Osteoblast (primary cell): ENCODE data around the gene RNF26. TPM values are rescaled to one million over a fixed set of nuclear protein-coding genes. Genes with fewer than 3 reads are reported as not detected.

Experiments used
- DNase-seq: peaks from one replicate; pipeline ENCODE4 v3.0.0; 2011; ENCODE audit warnings: low spot score, mixed read lengths; ENCODE audit not compliant: insufficient read length; ENCODE audit errors: missing footprints
- H2AFZ ChIP-seq: 2 replicates; pipeline ENCODE4 v1.6.0; 2011; ENCODE audit warnings: mild to moderate bottlenecking, low read length
- H3K27ac ChIP-seq: 2 replicates; pipeline ENCODE4 v1.5.1; 2011; ENCODE audit warnings: mild to moderate bottlenecking, low read depth, low read length, moderate library complexity
- H3K27me3 ChIP-seq: 2 replicates; pipeline ENCODE4 v1.6.0; 2012; ENCODE audit warnings: mild to moderate bottlenecking, control low read depth, inconsistent platforms, low read length, moderate library complexity; ENCODE audit not compliant: insufficient read depth
- H3K36me3 ChIP-seq: 2 replicates; pipeline ENCODE4 v1.5.1; 2011; ENCODE audit warnings: mild to moderate bottlenecking, low read length, control low read depth, moderate library complexity; ENCODE audit not compliant: insufficient read depth
- H3K4me1 ChIP-seq: 2 replicates; pipeline ENCODE4 v1.5.1; 2011; ENCODE audit warnings: mild to moderate bottlenecking, low read length, control low read depth, moderate library complexity; ENCODE audit not compliant: insufficient read depth
- H3K4me2 ChIP-seq: 2 replicates; pipeline ENCODE4 v1.6.0; 2011; ENCODE audit warnings: mild to moderate bottlenecking, low read length; ENCODE audit not compliant: insufficient read depth
- H3K4me3 ChIP-seq: fragments of 200-600 bp; sonication (generic); 3 replicates; pipeline ENCODE4 v1.5.1; 2012; ENCODE audit warnings: mild to moderate bottlenecking, low read length, inconsistent platforms; ENCODE audit not compliant: insufficient read depth
- H3K79me2 ChIP-seq: 2 replicates; pipeline ENCODE4 v1.6.0; 2012; ENCODE audit warnings: mild to moderate bottlenecking, low read length, control low read depth, inconsistent platforms; ENCODE audit not compliant: insufficient read depth
- H3K9me3 ChIP-seq: 2 replicates; pipeline ENCODE4 v1.5.1; 2011; ENCODE audit warnings: low read depth, low read length, control low read depth
- H4K20me1 ChIP-seq: 2 replicates; pipeline ENCODE4 v1.6.0; 2012; ENCODE audit warnings: mild to moderate bottlenecking, low read length, control low read depth; ENCODE audit not compliant: insufficient read depth
- total RNA-seq: library from RNA; depleted of rRNA; stranded (reverse); fragments of >200 nt; gene quantifications from 2 replicates; pipeline ENCODE4 v1.2.3, GENCODE V29; 2012
- TF ChIP-seq, protein P1 (sequence below): IDR thresholded peaks from 2 replicates; pipeline ENCODE4 v1.5.1; 2011; ENCODE audit warnings: mild to moderate bottlenecking, low read depth, low read length, moderate library complexity; ENCODE audit errors: extremely low read depth

The RNF26 gene
- total RNA-seq = 4.0 and 5.0 TPM in 2 replicates

DNA sequence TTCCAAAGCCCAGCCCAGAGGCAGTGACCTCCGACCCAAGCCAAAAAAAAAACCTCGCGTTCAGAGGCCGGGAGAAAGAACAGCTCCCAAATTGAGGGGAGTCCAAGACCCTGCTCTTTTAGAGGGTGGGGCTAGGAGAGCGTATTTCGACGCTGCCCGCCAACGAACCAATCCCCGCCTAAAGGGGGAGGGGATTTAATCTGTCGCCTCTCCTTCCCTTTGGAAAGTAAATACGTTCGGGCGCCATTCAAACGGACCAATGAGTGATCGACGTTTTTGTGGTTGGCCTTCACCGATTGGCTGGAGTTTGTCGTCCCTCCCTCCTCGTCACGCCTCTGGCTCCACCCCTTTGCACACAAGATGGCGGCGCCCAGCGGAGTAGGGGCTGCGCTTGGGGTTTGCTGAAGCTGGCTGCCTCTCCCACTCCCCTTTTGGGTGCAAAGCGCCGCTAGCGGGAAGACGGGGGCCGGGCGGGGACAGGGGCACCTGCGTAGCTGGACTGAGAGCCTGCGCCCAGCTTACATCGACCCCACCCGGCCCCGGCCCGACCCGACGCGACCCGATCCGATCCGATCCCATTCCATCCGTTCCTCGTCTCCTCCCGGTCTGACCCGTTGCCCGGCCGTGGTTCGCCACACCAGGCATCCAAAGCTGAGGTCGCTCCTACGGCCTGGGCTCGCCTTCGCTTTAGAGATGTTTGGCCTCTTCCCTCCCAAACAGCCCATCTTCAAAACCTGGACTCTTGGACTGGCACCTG, at the start of gene RNF26:
Gene RNF26 (plus strand): TSS at position 354 of the 757 bp plus-strand sequence. CDS start 596 bp downstream, outside the sequence.
- H3K4me1 ChIP-seq = peaks cover 42% of the 10 kb centered on the region

DNA sequence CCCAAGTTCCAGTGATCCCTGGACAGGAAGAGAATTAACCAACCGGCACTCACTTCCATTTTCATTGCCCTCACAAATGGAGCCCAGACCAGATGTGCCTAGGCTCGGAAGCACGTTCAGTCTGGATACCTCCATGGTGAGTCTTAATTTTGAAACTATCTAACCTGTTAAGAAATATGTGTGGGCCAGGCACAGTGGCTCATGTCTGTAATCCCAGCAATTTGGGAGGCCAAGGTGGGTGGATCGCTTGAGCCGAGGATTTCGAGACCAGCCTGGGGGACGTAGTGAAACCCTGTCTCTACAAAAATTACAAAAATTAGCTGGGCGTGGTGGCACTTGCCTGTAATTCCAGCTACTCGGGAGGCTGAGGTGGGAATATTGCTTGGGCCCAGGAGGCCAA, 48.9 kb upstream of the RNF26 start:
- no peak for DNase-seq
- H3K79me2 ChIP-seq = no peaks in the 10 kb centered on the region
- H3K4me2 ChIP-seq = no peak overlapping the region
- H4K20me1 ChIP-seq = no peaks in the 10 kb centered on the region
- H2AFZ ChIP-seq = no peak overlapping the region
- no peak overlapping the region for H3K27ac ChIP-seq
- H3K9me3 ChIP-seq = no peaks in the 10 kb centered on the region
- H3K4me1 ChIP-seq = no peaks in the 10 kb centered on the region
- H3K36me3 ChIP-seq = peaks cover 26% of the 10 kb centered on the region
- no peak overlapping the region for H3K4me3 ChIP-seq
- H3K27me3 ChIP-seq = no peaks in the 10 kb centered on the region
- TF ChIP-seq, protein P1, sequence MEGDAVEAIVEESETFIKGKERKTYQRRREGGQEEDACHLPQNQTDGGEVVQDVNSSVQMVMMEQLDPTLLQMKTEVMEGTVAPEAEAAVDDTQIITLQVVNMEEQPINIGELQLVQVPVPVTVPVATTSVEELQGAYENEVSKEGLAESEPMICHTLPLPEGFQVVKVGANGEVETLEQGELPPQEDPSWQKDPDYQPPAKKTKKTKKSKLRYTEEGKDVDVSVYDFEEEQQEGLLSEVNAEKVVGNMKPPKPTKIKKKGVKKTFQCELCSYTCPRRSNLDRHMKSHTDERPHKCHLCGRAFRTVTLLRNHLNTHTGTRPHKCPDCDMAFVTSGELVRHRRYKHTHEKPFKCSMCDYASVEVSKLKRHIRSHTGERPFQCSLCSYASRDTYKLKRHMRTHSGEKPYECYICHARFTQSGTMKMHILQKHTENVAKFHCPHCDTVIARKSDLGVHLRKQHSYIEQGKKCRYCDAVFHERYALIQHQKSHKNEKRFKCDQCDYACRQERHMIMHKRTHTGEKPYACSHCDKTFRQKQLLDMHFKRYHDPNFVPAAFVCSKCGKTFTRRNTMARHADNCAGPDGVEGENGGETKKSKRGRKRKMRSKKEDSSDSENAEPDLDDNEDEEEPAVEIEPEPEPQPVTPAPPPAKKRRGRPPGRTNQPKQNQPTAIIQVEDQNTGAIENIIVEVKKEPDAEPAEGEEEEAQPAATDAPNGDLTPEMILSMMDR = no peak

More for the DNA sequence above, at the start of gene RNF26:
- Histone ChIP-seq H2AFZ (peak within 1 kb of the TSS; percentile 94), H3K9me3 (no peaks in the 10 kb centered on the region), H3K36me3 (peaks cover 6% of the 10 kb centered on the region), H3K27me3 (peaks cover 6% of the 10 kb centered on the region), H4K20me1 (peaks cover 12% of the 10 kb centered on the region), H3K79me2 (peaks cover 28% of the 10 kb centered on the region), H3K4me3 (peak within 1 kb of the TSS; percentile 92), H3K4me2 (peak within 1 kb of the TSS; percentile 94), H3K27ac (peak within 1 kb of the TSS; percentile 81)
- peak; percentile 100 for DNase-seq
- TF ChIP-seq, protein P1 = no peak

DNA sequence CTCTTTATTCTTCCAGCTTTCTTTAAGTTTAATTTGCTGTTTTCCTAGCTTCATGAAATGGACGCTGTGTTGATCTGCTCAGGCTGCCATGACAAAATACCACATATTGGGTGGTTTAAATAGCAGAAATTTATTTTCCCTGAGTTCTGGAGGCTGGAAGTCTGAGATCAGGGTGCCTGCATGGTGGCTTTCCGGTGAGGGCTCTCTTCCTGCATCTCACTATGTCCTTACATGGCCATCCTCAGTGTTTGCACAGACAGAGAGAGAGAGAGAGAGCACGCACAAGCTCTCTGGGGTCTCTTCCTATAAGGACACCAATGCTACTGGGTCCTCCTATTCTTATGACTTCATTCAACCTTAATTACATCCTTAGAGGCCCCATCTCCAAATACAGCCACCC, 46.1 kb upstream of the RNF26 start:
- peaks cover 33% of the 10 kb centered on the region for H3K36me3 ChIP-seq
- no peaks in the 10 kb centered on the region for H3K27me3 ChIP-seq
- H3K4me3 ChIP-seq = no peak overlapping the region
- H4K20me1 ChIP-seq = no peaks in the 10 kb centered on the region
- H3K9me3 ChIP-seq = peaks cover 2% of the 10 kb centered on the region
- no peaks in the 10 kb centered on the region for H3K4me1 ChIP-seq
- H3K4me2 ChIP-seq = no peak overlapping the region
- no peak overlapping the region for H3K27ac ChIP-seq
- TF ChIP-seq, protein P1 = no peak
- H3K79me2 ChIP-seq = no peaks in the 10 kb centered on the region
- H2AFZ ChIP-seq = no peak overlapping the region
- DNase-seq = no peak

DNA sequence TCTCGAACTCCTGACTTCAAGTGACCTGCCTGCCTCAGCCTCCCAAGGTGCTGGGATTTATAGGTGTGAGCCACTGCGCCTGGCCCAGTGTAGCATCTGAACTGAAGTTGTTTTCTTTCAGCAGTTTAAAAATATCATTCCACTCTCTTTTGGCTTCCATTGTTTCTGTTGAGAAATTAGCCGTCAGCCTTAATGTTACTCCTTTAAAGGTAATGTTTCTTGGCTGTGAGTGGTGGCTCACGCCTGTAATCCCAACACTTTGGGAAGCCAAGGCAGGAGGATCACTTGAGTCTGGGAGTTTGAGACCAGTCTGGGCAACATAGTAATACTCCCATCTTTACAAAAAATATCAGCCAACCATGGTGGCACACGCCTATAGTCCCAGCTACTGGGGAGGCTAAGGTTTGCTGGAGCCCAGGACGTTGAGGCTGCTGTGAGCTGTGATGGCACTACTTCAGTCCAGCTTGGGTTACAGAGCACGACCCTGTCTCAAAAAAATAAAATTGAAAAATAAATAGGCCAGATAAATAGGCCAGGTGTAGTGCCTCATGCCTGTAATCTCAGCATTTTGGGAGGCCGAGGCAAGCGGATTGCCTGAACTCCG, 43.3 kb upstream of the RNF26 start:
- H3K27ac ChIP-seq = no peak overlapping the region
- no peaks in the 10 kb centered on the region for H3K4me1 ChIP-seq
- no peak for DNase-seq
- no peak overlapping the region for H3K4me3 ChIP-seq
- H4K20me1 ChIP-seq = no peaks in the 10 kb centered on the region
- no peak overlapping the region for H3K4me2 ChIP-seq
- H2AFZ ChIP-seq = no peak overlapping the region
- H3K79me2 ChIP-seq = no peaks in the 10 kb centered on the region
- TF ChIP-seq, protein P1 = no peak
- H3K27me3 ChIP-seq = no peaks in the 10 kb centered on the region
- H3K9me3 ChIP-seq = peaks cover 2% of the 10 kb centered on the region
- peaks cover 21% of the 10 kb centered on the region for H3K36me3 ChIP-seq
